ENCODE measurements around the gene SLC35F2.

The SLC35F2 gene

GRCh38 chr11:107783121-107783520 is 75.5 kb downstream of the SLC35F2 start:
- DNase-seq, result no peak

- DNase-seq, result no peak
These were observed 77.8 kb downstream of the SLC35F2 start for GRCh38 chr11:107780775-107781174.

GRCh38 chr11:107780136-107780535 is 78.5 kb downstream of the SLC35F2 start:
- DNase-seq, result no peak

GRCh38 chr11:107778839-107779517 is 79.6 kb downstream of the SLC35F2 start:
- DNase-seq, result no peak

GRCh38 chr11:107777110-107777509 is 81.5 kb downstream of the SLC35F2 start:
- DNase-seq, result no peak

GRCh38 chr11:107776062-107776461 is 82.5 kb downstream of the SLC35F2 start:
- no peak for DNase-seq

GRCh38 chr11:107770551-107770951 is 88.0 kb downstream of the SLC35F2 start:
- DNase-seq, result no peak

- no peak for DNase-seq
These were observed 89.4 kb downstream of the SLC35F2 start for GRCh38 chr11:107769189-107769588.

- peak; percentile 57 for DNase-seq
These were observed 99.8 kb downstream of the SLC35F2 start for GRCh38 chr11:107758719-107759355.

- no peak for DNase-seq
These were observed 100.9 kb downstream of the SLC35F2 start for GRCh38 chr11:107757661-107758060.

- DNase-seq, result no peak
These were observed 102.0 kb downstream of the SLC35F2 start for GRCh38 chr11:107756553-107756952.

- DNase-seq, result no peak
These were observed 105.4 kb downstream of the SLC35F2 start for GRCh38 chr11:107752949-107753822.

- no peak for DNase-seq
These were observed 106.1 kb downstream of the SLC35F2 start for GRCh38 chr11:107752508-107752907.

GRCh38 chr11:107751082-107751481 is 107.5 kb downstream of the SLC35F2 start:
- no peak for DNase-seq

- no peak for DNase-seq
These were observed 108.3 kb downstream of the SLC35F2 start for GRCh38 chr11:107750313-107750712.

- no peak for DNase-seq
These were observed 111.0 kb downstream of the SLC35F2 start for GRCh38 chr11:107747622-107748021.

GRCh38 chr11:107744736-107745135 is 113.9 kb downstream of the SLC35F2 start:
- no peak for DNase-seq

- DNase-seq, result no peak
These were observed 115.4 kb downstream of the SLC35F2 start for GRCh38 chr11:107743191-107743590.

GRCh38 chr11:107741044-107741823 is 117.4 kb downstream of the SLC35F2 start:
- DNase-seq, result no peak

Data from NCI-H226 (cell line).